Spleen (tissue), 11 donors: ENCODE results near the gene FAM168B. TPM values are rescaled to one million over a fixed set of nuclear protein-coding genes. Genes with fewer than 3 reads are reported as not detected.
A peak's percentile ranks its signal among the peaks of the same experiment; 100 is the strongest.

Experiments used
- DNase-seq: peaks from one replicate; pipeline ENCODE4 v3.0.0-alpha.2; 2020
- H3K27ac ChIP-seq, 8 donors: fragments of 200-600 bp; sonication (generic) in 7 of 8; 1 replicate in 4 of 8; 2 replicates in 4 of 8; pipeline versions ENCODE4 v1.5.0 to v1.8.0; 2016 to 2021; ENCODE audit warnings: inconsistent platforms in 4 of 8, mild to moderate bottlenecking in 4 of 8, moderate library complexity in 1 of 8
- H3K27me3 ChIP-seq, 7 donors: fragments of 200-600 bp; sonication (generic) in 6 of 7; replicated peaks in 1 of 7; 1 replicate in 4 of 7; 2 replicates in 3 of 7; pipeline versions ENCODE4 v1.5.0 to v1.8.0; 2016 to 2021; ENCODE audit warnings: inconsistent platforms in 3 of 7, mild to moderate bottlenecking in 1 of 7
- H3K36me3 ChIP-seq, 6 donors: fragments of 200-600 bp; sonication (generic) in 5 of 6; 1 replicate in 4 of 6; 2 replicates in 2 of 6; pipeline versions ENCODE4 v1.5.0 to v1.8.0; 2016 to 2021; ENCODE audit warnings: inconsistent platforms in 2 of 6
- H3K4me1 ChIP-seq, 6 donors: fragments of 200-600 bp; sonication (generic) in 5 of 6; 1 replicate in 3 of 6; 2 replicates in 3 of 6; pipeline versions ENCODE4 v1.5.0 to v1.8.0; 2016 to 2021; ENCODE audit warnings: inconsistent platforms in 3 of 6
- H3K4me3 ChIP-seq, 8 donors: fragments of 200-600 bp; sonication (generic) in 7 of 8; 1 replicate in 4 of 8; 2 replicates in 4 of 8; pipeline versions ENCODE4 v1.5.0 to v1.8.0; 2016 to 2021; ENCODE audit warnings: inconsistent platforms in 4 of 8, mild to moderate bottlenecking in 4 of 8, moderate library complexity in 2 of 8
- H3K9me3 ChIP-seq, 8 donors: fragments of 200-600 bp; sonication (generic) in 7 of 8; 1 replicate in 4 of 8; 2 replicates in 4 of 8; pipeline versions ENCODE4 v1.5.0 to v1.8.0; 2016 to 2021; ENCODE audit warnings: inconsistent platforms in 4 of 8
- POLR2A ChIP-seq, 3 donors: fragments of 450-650 bp; IDR thresholded peaks; one replicate each; pipeline ENCODE4 v1.5.1; 2017; ENCODE audit warnings: antibody characterized with exemption in 3 of 3, mild to moderate bottlenecking in 1 of 3
- POLR2AphosphoS5 ChIP-seq, 3 donors: sonication (generic); formaldehyde crosslinking; IDR thresholded peaks; one replicate each; pipeline ENCODE4 v1.5.1; 2017; ENCODE audit warnings: antibody characterized with exemption in 3 of 3
- WGBS, 5 donors: extraction: QIAGEN DNeasy Blood & Tissue Kit in 3 of 5; methylation state at CpG; one replicate each; pipeline versions ENCODE4 v1.1.5 to v1.1.7; 2013 to 2018; 5-methylcytosine and 5-hydroxymethylcytosine counted together
- intact Hi-C: fragments of 100-400 bp; cut with DNase I; formaldehyde crosslinking; loops from one replicate; pipeline ENCODE4 v1.15.0; 2023; ENCODE audit warnings: low total_unique reads
- polyA plus RNA-seq, 3 donors: library from polyadenylated mRNA; stranded (reverse); fragments of 200-250 nt; gene quantifications; one replicate each; pipeline ENCODE4 v1.2.1, GENCODE V29; 2013
- total RNA-seq, 7 donors: library from RNA; depleted of rRNA in 3 of 7; stranded (reverse); fragments of >200 nt in 3 of 7; fragmentation: NEBNext Ultra II Directional in 4 of 7; extraction: Animal tissue kit (Norgen Biotek cat#: 25700) in 4 of 7; gene quantifications; one replicate each; pipeline versions ENCODE4 v1.1.0 to v1.2.1, GENCODE V29; 2016 to 2021
- TF ChIP-seq, protein P1 (sequence below), 11 experiments: fragments of 200-600 bp in 7 of 11; fragments of 450-650 bp in 4 of 11; sonication (generic) in 4 of 11; IDR thresholded peaks in 8 of 11; conservative IDR thresholded peaks in 3 of 11; 1 replicate in 7 of 11; 2 replicates in 4 of 11; pipeline versions ENCODE4 v1.4.0 to v1.8.0; 2016 to 2021; ENCODE audit warnings: antibody characterized with exemption in 11 of 11, inconsistent platforms in 4 of 11, mild to moderate bottlenecking in 1 of 11
- donor health status: healthy with polysubstance abuse.
- donor health status: DM: no; HTN: no; CAD: no; lungs with moderate emphysema.
- donor health status: DM: no; HTN: no; CAD: no.
- donor health status: Bipolar disorder and iron deficiency.
- donor health status: healthy.
- donor health status: DM: no; HTN: no; CAD: no.
- donor health status: DM: yes; HTN: yes; CAD: no.

Gene FAM168B
- total and polyA plus RNA-seq, 10 donors, result 10.9 to 107 (median 57.5) TPM

GRCh38 chr2:131113566-131114227 lies 20.4 kb upstream of the FAM168B start:
- Histone ChIP-seq H3K9me3 (peaks cover 0 to 13% (median 6%) of the 10 kb centered on the region in 8 donors), H3K4me3 (no peak overlapping the region), H3K27ac (peak overlapping the region in 1 of 8 donors; percentile 46), H3K27me3 (no peaks in the 10 kb centered on the region), H3K36me3 (peaks cover 0 to 70% (median 5%) of the 10 kb centered on the region in 6 donors), H3K4me1 (peaks cover 0 to 74% (median 37%) of the 10 kb centered on the region in 6 donors)
- TF ChIP-seq, protein P1, sequence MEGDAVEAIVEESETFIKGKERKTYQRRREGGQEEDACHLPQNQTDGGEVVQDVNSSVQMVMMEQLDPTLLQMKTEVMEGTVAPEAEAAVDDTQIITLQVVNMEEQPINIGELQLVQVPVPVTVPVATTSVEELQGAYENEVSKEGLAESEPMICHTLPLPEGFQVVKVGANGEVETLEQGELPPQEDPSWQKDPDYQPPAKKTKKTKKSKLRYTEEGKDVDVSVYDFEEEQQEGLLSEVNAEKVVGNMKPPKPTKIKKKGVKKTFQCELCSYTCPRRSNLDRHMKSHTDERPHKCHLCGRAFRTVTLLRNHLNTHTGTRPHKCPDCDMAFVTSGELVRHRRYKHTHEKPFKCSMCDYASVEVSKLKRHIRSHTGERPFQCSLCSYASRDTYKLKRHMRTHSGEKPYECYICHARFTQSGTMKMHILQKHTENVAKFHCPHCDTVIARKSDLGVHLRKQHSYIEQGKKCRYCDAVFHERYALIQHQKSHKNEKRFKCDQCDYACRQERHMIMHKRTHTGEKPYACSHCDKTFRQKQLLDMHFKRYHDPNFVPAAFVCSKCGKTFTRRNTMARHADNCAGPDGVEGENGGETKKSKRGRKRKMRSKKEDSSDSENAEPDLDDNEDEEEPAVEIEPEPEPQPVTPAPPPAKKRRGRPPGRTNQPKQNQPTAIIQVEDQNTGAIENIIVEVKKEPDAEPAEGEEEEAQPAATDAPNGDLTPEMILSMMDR (IDR thresholded peaks at IDR 0.05 in 8 of 11, conservative IDR thresholded peaks at IDR 0.05 in 3 of 11), result no peak
- TF ChIP-seq POLR2A (IDR thresholded peaks at IDR 0.05), result no peak
- TF ChIP-seq POLR2AphosphoS5 (IDR thresholded peaks at IDR 0.05), result no peak
- DNase-seq, result no peak
- intact Hi-C loops, result no loop called here
- 95 to 97% (median 96%) methylated on average over 7 of the region's 7 CpGs for WGBS, 5 donors

DNA sequence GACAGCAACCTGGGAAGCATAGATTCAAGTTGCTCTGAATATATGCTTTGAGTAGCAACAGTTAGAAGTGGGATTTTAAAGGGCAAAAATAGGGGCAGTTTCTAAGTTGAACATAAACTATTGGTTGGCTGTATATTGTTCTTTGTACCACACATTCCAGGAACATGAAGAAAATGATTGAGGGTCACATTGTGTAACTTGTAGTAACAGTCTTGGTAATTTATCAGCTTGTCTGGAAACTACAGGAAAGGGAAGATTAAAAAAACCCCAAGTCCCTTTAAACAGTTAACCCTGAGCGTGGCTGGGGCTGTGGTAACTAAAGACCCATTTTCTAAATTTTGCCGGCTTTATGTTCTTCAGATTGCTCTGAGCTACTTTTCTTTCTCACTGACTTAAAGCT lies 19.3 kb upstream of the FAM168B start:
- WGBS, 5 donors, result 42 to 63% (median 59%) methylated on average over 2 of the region's 2 CpGs
- Histone ChIP-seq H3K9me3 (peaks cover 0 to 13% (median 6%) of the 10 kb centered on the region in 8 donors), H3K27ac (no peak overlapping the region), H3K27me3 (no peaks in the 10 kb centered on the region), H3K4me3 (no peak overlapping the region), H3K36me3 (peaks cover 0 to 63% (median 5%) of the 10 kb centered on the region in 6 donors), H3K4me1 (peaks cover 1 to 76% (median 46%) of the 10 kb centered on the region in 6 donors)
- DNase-seq, result no peak
- TF ChIP-seq, protein P1 (IDR thresholded peaks at IDR 0.05 in 8 of 11, conservative IDR thresholded peaks at IDR 0.05 in 3 of 11), result no peak
- TF ChIP-seq POLR2AphosphoS5 (IDR thresholded peaks at IDR 0.05) (no peak), POLR2A (IDR thresholded peaks at IDR 0.05) (no peak)
- intact Hi-C loops, result no loop called here

DNA sequence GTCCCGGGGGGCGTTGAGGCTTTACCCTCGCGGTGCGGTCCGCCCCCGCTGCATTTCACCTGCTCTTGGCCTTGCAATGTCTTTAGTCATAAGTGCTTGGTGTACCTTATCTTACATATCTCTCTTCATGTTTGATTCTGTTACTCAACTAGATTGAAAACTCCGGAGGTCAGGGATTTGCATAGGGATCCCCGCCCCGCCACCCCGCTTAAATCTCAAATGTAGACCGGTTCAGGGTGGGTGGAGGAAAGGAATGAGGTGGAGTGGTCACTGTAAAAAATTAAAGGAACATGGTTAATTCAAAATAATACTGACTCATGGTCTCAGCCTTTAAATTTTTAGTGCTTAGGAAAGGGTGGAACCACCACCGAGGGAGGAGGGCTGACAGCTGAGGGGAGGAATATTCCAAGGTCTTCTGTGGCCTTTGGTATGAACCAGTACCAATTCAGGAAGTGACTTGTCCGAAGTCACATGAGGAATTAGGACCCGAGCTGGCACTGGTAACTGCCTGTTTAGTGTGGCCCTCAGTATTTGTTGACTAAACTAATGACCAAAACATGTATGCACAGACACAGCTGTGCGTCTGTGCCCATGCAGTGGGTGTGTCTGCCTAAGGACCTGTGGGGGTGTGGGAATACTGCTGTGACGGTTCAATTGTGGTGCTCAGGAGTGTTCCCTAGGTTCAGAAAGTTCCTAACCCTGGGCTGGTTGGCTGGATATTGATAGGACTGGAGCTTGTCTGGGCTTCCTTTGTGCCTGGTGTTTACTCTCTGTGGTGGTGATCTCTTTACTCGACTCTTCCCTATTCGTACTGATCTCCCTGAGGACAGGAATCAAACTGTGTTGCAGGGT lies 12.9 kb upstream of the FAM168B start:
- Histone ChIP-seq H3K4me3 (peak overlapping the region; percentile 64 to 94 (median 87)), H3K27ac (peak overlapping the region; percentile 92 to 98 (median 96)), H3K27me3 (no peaks in the 10 kb centered on the region), H3K9me3 (no peaks in the 10 kb centered on the region), H3K4me1 (peaks cover 12 to 68% (median 42%) of the 10 kb centered on the region in 6 donors), H3K36me3 (peaks cover 0 to 21% (median 0%) of the 10 kb centered on the region in 6 donors)
- intact Hi-C loops, result no loop called here
- TF ChIP-seq, protein P1 (IDR thresholded peaks at IDR 0.05 in 8 of 11, conservative IDR thresholded peaks at IDR 0.05 in 3 of 11), result no peak
- peak in 1 of 3 donors; percentile 68 for TF ChIP-seq POLR2AphosphoS5 (IDR thresholded peaks at IDR 0.05)
- DNase-seq, result peak; percentile 84
- WGBS, 5 donors, result 2 to 5% (median 3%) methylated on average over 19 of the region's 19 CpGs
